CD4-positive, alpha-beta T cell treated with Interleukin-12 subunit alpha and Interleukin-12 subunit beta, for 1 hour (primary cell): ENCODE results near the gene PHACTR4.
"Not testable (repeated sequence)": the region's sequence is repeated elsewhere in the genome, so short reads cannot be mapped to it uniquely, and the experiment has no call there.

Experiments used
- DNase-seq: peaks from one replicate; pipeline ENCODE4 v3.0.0-alpha.2; 2020

The PHACTR4 gene

DNA sequence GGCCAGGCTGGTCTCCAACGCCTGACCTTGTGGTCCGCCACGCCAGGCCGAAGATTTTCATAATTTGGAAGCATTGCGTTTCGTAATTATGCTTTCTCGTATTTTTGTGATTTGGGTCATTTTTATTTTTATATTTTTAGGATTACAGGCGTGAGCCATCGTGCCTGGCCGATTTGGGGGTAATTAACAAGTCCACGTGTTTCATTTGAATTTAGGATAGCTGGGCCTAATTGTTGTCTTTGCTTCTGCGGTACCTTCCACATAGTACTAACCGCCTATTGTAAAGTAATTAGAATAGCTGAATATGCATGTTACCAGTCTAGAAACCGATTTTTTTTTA lies 137.3 kb downstream of the PHACTR4 start:
- DNase-seq = no peak

DNA sequence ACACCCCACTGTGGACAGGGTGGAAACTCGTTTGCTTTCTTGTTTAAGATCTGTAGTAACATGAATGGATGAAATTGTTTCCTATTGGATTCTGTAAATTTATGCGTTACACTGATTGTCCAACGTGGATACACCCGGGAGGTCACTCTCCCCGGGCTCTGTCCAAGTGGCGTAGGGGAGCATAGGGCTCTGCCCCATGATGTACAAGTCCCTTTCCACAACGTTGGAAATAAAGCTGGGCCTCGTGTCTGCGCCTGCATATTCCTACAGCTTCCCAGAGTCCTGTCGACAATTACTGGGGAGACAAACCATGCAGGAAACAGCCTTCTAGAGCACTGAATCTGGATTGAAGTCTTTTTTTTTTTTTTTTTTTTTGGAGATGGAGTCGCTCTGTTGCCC lies 137.7 kb downstream of the PHACTR4 start:
- DNase-seq = no peak

DNA sequence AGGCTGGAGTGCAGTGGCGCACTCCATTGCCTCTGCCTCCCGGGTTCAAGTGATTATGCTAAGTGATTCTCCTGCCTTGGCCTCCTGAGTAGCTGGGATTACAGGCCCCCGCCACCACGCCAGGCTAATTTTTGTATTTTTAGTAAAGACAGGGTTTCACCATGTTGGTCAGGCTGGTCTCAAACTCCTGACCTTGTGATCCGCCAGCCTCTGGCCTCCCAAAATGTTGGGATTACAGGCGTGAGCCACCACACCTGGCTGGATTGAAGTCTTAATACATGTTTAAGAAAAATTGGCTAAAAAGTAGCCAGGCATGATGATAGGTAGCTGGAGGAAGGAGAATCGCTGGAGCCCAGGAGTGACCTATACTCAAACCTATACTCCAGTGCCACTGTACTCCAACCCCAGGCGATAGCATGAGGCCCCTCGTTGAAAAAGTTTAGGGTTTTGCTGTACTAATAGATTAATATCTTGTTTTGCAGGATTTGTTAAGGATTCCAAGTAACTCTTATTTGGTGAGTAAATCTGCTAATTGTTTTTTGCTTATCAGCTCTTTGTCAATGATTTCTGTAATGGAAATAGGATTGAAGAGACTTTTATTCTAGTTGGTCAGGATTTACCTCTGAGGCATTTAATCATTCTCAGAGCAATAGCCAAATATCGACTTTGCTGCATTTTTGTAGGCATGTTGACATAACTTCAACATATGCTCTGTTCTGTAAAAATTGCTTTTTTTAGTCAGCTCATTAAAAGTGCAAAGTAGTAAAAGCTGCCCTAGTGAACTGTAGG lies 138.3 kb downstream of the PHACTR4 start:
- no peak for DNase-seq

DNA sequence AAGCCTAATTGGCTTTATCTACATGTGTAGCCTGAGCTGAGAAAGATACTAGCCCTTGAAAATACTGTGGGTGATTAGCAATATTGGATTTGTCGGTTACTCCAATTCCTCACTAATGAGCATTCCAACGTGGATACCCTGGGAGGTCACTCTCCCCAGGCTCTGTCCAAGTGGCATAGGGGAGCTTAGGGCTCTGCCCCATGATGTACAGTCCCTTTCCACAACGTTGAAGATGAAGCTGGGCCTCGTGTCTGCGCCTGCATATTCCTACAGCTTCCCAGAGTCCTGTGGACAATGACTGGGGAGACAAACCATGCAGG lies 138.9 kb downstream of the PHACTR4 start:
- DNase-seq = no peak

DNA sequence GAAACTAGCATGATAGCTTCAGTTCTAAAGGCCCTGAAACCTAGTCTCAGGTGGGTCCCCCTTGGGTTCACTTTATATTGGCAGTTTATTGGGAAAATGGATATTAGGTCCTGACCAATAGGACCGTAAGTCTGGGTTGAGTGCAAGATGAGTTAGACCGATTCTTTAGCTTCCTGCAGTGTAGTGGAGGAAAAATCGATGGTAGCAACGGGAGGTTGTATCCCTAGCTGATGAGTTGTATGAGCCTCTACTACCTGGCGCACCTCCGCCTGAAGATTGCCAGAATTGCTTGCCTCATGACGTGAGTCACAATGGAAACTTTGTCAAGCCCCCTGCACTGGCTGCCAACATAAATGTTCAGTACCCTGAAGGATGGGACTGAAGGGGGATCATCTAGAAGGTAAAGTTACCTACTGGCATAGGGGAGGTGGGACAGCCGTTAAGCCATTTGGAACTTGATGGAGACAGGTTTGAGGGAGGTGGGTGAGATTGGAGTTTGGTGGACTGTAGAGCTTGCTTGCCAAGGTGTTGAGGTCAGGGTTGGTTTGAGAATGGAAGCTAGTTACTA lies 140.2 kb downstream of the PHACTR4 start:
- no peak for DNase-seq

DNA sequence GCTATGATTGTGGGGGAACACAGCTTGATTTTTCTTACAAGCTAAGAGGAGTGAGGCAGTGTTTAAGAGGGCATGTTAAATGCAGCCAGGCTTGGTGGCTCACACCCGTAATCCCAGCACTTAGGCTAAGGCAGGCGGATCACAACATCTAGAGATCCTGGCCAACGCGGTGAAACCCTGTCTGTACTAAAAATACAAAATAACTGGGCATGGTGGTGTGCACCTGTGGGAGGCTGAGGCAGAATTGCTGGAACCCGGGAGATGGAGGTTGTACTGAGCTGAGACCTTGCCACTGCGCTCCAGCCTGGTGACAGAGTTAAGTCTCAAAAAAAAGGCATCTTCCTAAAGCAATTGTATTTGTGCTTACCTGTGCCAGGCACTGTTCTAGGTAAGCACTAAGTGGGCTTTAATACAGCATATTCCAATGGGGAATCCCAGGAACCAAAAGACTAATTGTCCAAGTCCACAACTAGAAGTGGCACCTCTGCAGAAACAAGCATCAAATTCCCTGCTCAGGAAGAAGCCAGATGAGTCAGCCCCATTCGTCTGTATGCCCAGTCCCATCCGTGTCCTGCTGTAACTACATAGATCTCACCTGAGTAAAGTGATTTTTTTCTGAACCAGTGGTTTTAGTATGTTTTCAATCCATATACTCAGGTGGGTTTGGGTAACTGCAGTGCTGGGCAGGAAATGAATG lies 140.9 kb downstream of the PHACTR4 start:
- DNase-seq = no peak

DNA sequence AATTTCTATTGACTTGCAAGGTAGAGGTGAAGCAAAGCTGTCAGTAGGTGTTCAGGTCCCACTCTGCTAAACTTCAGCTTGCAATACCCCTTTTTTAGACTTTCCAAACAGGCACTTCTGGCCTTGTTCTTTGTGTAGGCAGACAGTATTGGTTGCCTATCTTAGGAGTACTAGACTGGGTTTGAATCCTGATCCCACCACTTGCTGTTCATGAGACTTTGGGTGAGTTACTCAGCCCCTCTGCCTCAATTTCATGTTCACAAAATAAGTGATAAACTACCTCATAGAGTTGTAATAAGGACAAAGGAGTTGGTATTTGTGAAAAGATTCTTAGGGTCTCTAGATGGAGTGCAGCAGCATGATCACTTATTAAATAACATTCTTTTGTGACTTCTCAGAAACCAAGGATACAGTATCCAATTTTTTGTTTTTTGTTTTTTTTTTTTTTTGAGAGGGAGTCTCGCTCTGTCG lies 141.5 kb downstream of the PHACTR4 start:
- DNase-seq = no peak

DNA sequence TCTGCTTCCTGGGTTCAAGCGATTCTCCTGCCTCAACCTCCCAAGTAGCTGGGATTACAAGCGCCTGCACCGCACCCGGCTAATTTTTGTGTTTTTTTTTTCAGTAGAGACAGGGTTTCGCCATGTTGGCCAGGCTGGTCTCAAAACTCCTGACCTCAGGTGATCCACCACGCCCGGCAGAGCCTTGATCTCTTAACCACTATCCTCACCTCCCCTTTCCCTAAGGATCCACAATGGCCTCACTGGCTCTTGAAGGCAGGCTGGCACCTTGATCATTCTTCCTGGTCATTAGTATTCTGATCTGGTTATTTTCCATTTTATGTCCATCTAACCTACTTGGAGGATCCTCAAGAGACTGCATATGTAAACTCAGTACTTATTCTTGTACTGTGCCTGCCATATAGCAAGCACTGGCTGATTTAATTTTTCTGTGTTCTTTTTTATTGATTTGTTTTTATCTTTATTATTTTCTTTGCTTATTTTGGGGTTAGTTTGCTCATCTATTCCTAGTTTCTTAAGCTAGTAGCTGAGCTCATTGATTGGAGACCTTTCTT lies 142.6 kb downstream of the PHACTR4 start:
- no peak for DNase-seq

DNA sequence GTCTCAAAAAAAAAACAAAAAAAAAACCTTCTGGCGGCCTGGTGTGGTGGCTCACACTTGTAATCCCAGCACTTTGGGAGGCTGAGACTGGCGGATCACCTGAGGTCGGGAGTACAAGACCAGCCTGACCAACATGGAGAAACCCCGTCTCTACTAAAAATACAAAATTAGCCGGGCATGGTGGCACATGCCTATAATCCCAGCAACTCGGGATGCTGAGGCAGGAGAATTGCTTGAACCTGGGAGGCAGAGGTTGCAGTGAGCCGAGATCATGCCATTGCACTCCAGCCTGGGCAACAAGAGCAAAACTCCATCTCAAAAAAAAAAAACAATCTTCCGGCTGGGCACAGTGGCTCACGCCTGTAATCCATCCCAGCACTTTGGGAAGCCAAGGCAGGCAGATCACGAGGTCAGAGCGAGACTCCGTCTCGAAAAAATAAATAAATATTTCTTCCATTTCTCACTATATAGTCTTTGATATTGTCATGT lies 144.9 kb downstream of the PHACTR4 start:
- DNase-seq = not testable (repeated sequence)

DNA sequence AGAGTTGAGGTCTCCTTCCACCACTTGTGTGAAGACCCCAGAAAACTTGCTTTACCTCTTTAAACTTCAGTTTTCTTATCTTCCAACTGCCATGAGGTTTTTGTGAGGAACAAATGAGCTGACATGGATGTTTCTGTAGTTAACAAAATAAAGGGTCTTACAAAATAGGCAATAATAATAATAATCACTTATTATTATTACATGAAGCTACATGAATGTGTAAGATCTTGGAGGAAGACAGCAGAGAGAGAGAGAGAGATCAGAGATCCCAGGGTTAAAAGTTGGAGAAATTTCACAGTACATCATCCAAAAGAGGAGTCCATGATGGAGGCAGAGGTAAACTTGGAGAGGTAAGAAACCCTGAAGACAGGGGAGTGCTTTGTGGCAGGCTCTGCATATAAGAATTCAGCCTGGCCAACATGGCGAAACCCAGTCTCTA lies 147.0 kb downstream of the PHACTR4 start:
- DNase-seq = no peak

DNA sequence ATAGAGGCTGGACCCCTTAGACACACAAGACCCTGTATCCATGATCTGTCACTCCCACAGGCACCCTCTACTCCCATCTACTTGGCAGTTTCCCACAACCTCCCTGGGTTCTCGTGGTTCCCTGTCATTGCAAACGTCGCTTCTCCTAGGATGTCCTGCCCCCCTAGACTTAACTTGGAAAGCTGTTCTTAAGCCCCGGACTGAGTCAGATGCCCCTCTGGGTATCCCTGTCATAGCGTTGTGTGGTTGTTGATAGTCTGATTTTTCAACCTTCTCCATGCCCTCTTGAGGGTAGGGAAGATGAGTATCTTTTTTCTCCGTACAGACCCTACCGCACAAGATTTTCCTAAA lies 148.1 kb downstream of the PHACTR4 start:
- DNase-seq = no peak

DNA sequence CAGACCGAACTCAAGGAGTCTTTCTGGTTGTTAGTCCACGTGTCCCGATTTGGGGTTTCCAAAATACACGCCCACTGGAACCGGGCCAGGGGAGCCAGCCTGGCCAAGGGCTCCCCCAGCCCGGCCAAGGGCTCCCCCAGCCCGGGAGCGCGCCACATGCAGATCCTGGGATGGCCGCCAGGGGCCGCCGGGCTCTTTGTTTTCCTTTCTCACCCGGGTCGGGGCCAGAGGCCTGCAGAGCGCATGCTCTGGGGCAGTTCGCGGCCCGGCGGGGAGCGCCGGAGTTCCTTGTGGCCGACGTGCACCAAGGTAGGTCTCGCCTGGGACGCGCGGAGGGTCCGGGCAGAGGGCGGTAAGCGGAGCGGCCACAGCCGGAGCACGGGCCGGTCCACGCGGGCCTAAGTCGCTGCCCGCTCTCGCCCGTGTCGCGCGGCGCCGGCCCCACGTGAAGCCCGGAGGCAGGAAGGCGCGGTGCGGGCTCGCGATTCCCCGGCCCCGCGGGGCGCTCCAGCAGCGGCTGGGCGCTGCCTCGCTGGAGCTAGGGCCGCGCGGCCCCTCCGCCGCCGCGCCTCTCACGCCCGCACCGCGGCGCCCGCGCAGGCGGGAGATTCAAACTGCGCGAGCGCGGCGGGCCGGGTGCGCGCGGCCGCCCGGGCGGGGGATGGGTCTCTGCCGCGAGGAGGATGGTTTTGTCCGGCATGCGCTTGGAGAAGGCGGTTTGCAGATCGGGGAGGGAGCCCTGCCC lies 148.6 kb downstream of the PHACTR4 start:
- DNase-seq = peak; percentile 89

DNA sequence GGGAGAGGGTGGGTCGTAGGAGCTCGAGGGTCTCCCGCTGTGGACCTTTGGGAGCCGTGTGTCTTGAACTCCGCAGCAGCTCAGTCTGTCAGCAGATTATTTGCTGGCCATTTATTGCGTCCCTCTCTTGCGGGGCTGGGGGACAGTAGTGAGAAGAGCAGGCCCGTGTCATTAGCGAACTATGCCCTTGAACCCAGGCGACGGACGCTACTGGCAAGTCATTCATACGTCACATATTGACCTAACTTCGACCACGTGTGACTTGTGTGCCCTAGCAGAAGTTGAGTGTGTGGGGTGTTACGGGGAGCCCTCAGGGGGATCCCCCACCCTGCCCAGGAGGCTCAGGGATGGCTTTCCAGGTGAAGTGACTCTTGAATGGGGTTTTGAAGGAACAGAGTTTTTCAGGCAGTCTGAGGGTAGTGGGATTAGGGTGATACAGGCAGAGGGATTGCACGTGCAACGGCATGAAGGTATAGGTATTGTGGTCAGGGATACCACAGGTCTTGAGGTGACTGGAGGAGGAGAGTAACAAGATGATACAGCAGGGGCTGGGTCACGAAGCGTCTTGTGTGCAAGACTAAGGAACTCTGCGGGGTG lies 149.3 kb downstream of the PHACTR4 start:
- DNase-seq = no peak

DNA sequence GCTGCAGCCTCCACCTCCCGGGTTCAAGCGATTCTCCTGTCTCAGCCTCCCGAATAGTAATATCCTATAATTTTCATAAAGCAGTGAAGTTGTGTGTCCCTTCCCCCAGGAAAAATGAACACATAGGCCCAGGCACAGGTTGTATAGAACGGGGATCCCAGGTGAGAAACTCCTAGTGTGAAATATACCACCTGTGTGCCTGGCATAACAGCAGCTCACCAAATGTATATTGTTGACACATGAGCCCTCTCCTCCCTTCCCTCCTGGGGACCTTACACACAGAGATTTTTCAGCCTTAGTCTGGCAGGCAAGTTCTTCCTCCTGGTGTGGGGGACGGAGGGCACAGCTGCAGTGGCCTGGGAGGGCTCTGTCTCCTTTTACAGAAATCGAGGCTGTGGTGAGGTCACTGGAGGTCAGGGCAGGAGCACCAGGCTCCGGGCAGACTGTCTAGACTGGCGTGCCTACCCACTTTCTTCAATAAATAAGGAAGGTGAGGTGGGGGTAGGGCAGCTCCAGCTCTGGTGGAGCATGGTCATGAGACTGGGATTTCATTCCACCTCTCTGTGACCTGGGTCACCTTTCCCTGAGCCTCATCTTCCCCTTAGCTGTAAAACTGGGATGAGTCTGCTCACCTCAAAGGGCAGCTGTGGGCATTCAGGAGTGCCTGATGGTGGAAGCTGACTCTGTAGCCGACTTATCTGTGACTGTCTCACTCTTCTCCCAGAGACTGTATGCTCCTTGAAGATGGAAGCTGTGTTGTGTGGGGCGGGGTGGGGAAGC lies 150.6 kb downstream of the PHACTR4 start:
- no peak for DNase-seq

DNA sequence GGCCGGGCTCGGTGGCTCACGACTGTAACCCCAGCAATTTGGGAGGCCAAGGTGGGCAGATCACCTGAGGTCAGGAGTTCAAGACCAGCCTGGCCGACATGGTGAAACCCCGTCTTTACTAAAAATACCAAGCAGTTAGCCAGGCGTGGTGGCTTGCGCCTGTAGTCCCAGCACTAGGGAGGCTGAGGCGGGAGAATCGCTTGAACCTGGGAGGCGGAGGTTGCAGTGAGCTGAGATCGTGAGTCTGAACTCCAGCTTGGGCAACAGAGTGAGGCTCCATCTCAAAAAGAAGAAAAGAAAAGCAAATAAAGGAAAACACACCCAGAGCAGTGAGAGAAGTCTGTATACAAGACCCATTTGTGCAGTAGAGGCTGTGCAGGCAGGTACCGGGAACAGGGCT lies 151.3 kb downstream of the PHACTR4 start:
- DNase-seq = not testable (repeated sequence)

DNA sequence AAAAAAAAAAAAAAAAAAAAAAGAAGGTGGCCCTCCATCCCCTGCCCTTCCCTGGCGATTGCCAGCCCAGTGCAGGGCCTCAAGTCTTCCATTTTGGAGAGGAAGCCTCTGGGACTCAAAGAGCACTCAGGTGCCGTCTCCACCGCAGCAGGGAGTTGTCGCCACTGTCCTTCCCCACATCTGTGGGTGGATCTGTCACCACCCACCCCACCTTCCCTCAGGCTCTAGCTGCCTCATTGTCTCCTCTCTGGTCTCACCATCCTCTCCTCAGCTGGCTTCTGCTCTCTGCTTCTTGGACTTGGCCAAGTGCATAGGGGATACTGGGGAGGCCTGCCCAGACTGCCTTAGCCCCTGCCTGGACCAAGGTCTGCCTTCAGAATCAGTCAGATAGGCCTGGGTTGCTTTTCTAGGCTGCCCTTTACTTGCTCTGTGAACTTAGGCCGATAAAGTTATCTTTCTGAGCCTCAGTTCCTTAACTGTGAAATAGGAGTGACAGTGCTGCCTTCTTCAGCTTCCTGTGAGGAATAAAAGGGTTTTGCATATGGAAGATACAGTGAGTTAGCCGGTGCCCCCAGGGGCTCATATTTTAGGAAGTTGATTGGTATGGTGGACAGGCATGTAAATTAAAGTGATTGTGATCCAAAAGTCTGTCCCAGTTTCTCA lies 152.1 kb downstream of the PHACTR4 start:
- DNase-seq = no peak

DNA sequence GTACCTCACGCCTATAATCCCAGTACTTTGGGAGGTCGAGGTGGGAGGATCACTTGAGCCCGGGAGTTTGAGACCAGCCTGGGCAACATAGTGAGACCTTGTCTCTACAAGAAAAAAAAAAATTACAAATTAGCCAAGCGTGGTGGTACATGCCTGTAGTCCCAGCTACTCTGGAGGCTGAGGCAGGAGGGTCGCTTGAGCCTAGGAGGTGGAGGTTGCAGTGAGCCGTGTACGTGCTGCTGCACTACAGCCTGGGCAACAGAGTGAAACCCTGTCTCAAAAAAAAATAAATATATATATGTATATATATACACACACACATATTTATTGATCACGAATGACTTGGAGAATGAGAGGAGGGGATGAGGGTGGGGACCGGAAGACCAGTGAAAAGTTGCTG lies 153.0 kb downstream of the PHACTR4 start:
- DNase-seq = not testable (repeated sequence)

DNA sequence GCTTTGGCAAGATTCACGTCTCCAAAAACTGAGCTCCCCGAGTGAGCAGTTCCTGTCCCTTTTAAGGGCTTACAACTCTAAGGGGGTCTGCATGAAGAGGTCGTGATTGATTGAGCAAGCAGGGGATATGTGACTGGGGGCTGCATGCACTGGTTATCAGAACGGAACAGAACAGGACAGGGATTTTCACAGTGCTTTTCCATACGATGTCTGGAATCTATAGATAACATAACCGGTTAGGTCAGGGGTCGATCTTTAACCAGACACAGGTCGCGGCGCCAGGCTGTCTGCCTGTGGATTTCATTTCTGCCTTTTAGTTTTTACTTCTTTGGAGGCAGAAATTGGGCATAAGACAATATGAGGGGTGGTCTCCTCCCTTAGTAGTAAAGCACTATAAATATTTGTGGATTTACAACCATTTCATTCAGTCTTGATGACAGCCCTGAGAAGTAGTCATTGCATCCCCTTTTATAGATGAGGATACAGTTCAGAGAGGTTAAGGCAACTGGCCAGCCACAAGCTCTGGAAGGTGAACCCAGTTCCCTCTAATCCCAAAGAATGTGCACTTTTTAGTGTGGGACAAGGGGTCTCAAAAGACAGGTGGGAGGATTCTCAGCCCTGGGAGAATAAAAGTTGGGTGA lies 155.6 kb downstream of the PHACTR4 start:
- DNase-seq = not testable (repeated sequence)

DNA sequence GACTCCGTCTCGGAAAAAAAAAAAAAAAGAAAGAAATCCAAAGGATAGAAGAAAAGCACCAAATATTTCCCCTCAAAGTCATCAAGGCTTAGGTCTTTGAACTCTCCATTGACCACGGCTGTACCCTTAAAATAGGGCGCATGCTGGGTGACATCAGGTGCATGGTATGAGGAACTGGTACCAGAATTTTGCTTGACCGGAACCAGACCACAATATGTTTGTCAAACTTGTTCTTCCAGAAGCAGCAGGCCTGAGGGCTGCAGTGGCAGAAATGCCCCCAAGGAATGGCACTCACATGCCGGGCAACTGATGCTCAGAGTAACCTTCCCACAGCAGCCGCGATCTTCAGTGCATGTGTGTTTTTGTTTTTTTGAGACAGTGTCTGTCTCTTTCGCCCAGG lies 157.3 kb downstream of the PHACTR4 start:
- no peak for DNase-seq

DNA sequence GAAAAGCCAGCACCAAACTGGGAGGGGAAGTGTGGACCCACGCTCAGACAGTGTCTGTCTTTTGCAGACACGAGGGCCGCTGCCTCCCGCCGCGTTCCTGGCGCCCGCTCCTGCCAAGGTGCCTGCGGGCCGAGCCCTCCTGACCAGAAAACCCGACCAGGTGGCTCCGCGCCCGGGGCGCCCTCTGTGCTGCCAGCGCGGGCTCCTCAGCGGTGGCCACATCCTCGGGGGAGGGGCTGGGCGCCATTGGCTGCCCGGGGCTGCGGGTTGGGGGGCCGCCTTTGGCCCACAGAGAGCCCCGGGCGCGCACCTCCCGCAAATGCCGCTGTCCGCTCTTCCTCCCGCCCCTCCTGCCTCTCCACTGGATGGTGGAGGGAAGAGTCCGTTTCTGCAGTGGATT lies 160.9 kb downstream of the PHACTR4 start:
- no peak for DNase-seq

DNA sequence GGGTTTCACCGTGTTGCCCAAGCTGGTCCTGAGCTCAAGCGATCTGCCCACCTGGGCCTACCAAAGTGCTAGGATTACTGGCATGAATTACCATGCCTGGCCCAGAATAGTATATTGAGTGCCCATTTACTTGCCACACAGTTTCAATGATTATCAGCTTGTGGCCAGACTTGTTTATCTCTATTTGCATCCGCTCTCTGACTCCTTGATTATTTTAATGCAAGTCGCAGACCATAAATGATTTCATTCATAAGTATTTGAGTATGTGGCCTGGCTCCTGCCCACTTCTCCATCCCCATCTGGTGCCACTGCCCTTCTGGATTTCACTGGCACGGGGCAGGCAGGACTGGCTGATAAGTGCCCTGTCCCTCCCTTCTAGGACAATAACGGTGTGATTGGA lies 165.1 kb downstream of the PHACTR4 start:
- no peak for DNase-seq
